IMR-90 (cell line): ENCODE measurements around the gene NIBAN1. TPM values are rescaled to one million over a fixed set of nuclear protein-coding genes. Genes with fewer than 3 reads are reported as not detected.

Experiments used
- ATAC-seq: fragments of 200-7000 bp; cut with Tn5 transposase; 2 replicates; pipeline ENCODE4 v1.9.1; 2020; ENCODE audit warnings: low read depth, mild to moderate bottlenecking, moderate library complexity
- BruUV-seq: library from RNA; stranded (reverse); fragments of 400-500 nt; replicated peaks from 2 replicates; lab custom pipeline; 2021; lab: Mats Ljungman, UMichigan
- CTCF ChIA-PET: fragments of 300-600 bp; formaldehyde crosslinking; extraction: SDS; loops from one replicate; lab custom pipeline; 2021; ENCODE audit warnings: antibody characterized with exemption; lab: Yijun Ruan, JAX
- POLR2A ChIA-PET: fragments of 300-600 bp; sonication (Branson Sonifier 250); formaldehyde crosslinking; loops from one replicate; lab custom pipeline; 2022; ENCODE audit warnings: antibody characterized with exemption; ENCODE audit not compliant: unreplicated experiment; lab: Charles Lee
- DNase-seq: peaks from one replicate; pipeline ENCODE4 v3.0.0; 2013
- H2AFZ ChIP-seq: replicated peaks from 2 replicates; pipeline ENCODE3; 2013; ENCODE audit warnings: low read length, mild to moderate bottlenecking; ENCODE audit not compliant: poor library complexity
- H2AK5ac ChIP-seq: 2 replicates; pipeline ENCODE4 v1.6.1; 2013; ENCODE audit warnings: low read depth, low read length, inconsistent platforms
- H2AK9ac ChIP-seq: replicated peaks from 2 replicates; pipeline ENCODE3; 2013; ENCODE audit warnings: mild to moderate bottlenecking, low read depth, low read length, moderate library complexity; ENCODE audit not compliant: poor library complexity
- H2BK120ac ChIP-seq: 2 replicates; pipeline ENCODE4 v1.6.1; 2013; ENCODE audit warnings: low read depth, low read length, inconsistent platforms
- H2BK15ac ChIP-seq: 3 replicates; pipeline ENCODE4 v1.6.1; 2013; ENCODE audit warnings: low read depth, low read length, inconsistent platforms
- H2BK20ac ChIP-seq: 2 replicates; pipeline ENCODE4 v1.6.1; 2013; ENCODE audit warnings: low read depth, mild to moderate bottlenecking, inconsistent platforms, low read length, moderate library complexity
- H2BK5ac ChIP-seq: 2 replicates; pipeline ENCODE4 v1.6.1; 2013; ENCODE audit warnings: mild to moderate bottlenecking, low read depth, low read length, inconsistent platforms; ENCODE audit not compliant: poor library complexity, severe bottlenecking
- H3K14ac ChIP-seq: replicated peaks from 2 replicates; pipeline ENCODE4 v1.6.1; 2013; ENCODE audit warnings: low read depth, low read length, inconsistent platforms
- H3K18ac ChIP-seq: 2 replicates; pipeline ENCODE4 v1.6.1; 2013; ENCODE audit warnings: low read depth, low read length, control low read depth
- H3K23ac ChIP-seq: 2 replicates; pipeline ENCODE4 v1.6.1; 2013; ENCODE audit warnings: low read depth, low read length, inconsistent platforms
- H3K27ac ChIP-seq: 2 replicates; pipeline ENCODE4 v1.5.1; 2013; ENCODE audit warnings: mild to moderate bottlenecking, control low read depth, low read length; ENCODE audit not compliant: insufficient read depth
- H3K27me3 ChIP-seq: 2 replicates; pipeline ENCODE4 v1.6.1; 2013; ENCODE audit warnings: low read length; ENCODE audit not compliant: control insufficient read depth, insufficient read depth
- H3K36me3 ChIP-seq: 2 replicates; pipeline ENCODE4 v1.6.1; 2013; ENCODE audit warnings: low read length, mixed read lengths; ENCODE audit not compliant: control insufficient read depth, insufficient read depth
- H3K4ac ChIP-seq: 2 replicates; pipeline ENCODE4 v1.6.1; 2013; ENCODE audit warnings: low read depth, low read length, inconsistent platforms
- H3K4me1 ChIP-seq: 2 replicates; pipeline ENCODE4 v1.6.1; 2013; ENCODE audit warnings: low read length, mixed read lengths; ENCODE audit not compliant: control insufficient read depth, insufficient read depth
- H3K4me2 ChIP-seq: 2 replicates; pipeline ENCODE4 v1.6.1; 2013; ENCODE audit warnings: low read depth, mild to moderate bottlenecking, control low read depth, low read length, moderate library complexity
- H3K4me3 ChIP-seq: 2 replicates; pipeline ENCODE4 v1.5.1; 2013; ENCODE audit warnings: low read depth, mild to moderate bottlenecking, control low read depth, low read length, moderate library complexity; ENCODE audit not compliant: insufficient read depth
- H3K56ac ChIP-seq: 2 replicates; pipeline ENCODE4 v1.6.1; 2013; ENCODE audit warnings: low read length, inconsistent platforms; ENCODE audit not compliant: insufficient read depth; ENCODE audit errors: extremely low read depth
- H3K79me1 ChIP-seq, 2 experiments: 2 replicates each; pipeline ENCODE4 v1.6.1; 2013; ENCODE audit warnings: low read length in 2 of 2, inconsistent platforms in 1 of 2, low read depth in 1 of 2
- H3K9ac ChIP-seq: 2 replicates; pipeline ENCODE4 v1.6.1; 2013; ENCODE audit warnings: low read depth, low read length, control low read depth
- H3K9me1 ChIP-seq: 2 replicates; pipeline ENCODE4 v1.6.1; 2013; ENCODE audit warnings: low read length, inconsistent platforms; ENCODE audit not compliant: insufficient read depth
- H3K9me3 ChIP-seq: 2 replicates; pipeline ENCODE4 v1.6.1; 2013; ENCODE audit warnings: low read length; ENCODE audit not compliant: control insufficient read depth, insufficient read depth
- H4K20me1 ChIP-seq: 2 replicates; pipeline ENCODE4 v1.6.1; 2013; ENCODE audit warnings: low read length, inconsistent platforms; ENCODE audit not compliant: insufficient read depth
- H4K5ac ChIP-seq: 2 replicates; pipeline ENCODE4 v1.6.1; 2013; ENCODE audit warnings: mild to moderate bottlenecking, low read depth, low read length, control low read depth
- H4K8ac ChIP-seq, 2 experiments: 2 replicates each; pipeline ENCODE4 v1.6.1; 2013; ENCODE audit warnings: low read depth in 2 of 2, low read length in 2 of 2, control low read depth in 1 of 2, inconsistent platforms in 1 of 2
- H4K91ac ChIP-seq: 2 replicates; pipeline ENCODE4 v1.6.1; 2013; ENCODE audit warnings: low read depth, low read length, inconsistent platforms; ENCODE audit not compliant: insufficient read depth
- CEBPB ChIP-seq: IDR thresholded peaks from 2 replicates; pipeline ENCODE4 v1.6.1; 2012; ENCODE audit warnings: low read depth, low read length, improper control_type of control experiment
- CHD1 ChIP-seq: IDR thresholded peaks from 2 replicates; pipeline ENCODE4 v1.6.1; 2012; ENCODE audit warnings: low read depth, low read length, improper control_type of control experiment
- CTCF ChIP-seq: conservative IDR thresholded peaks from 2 replicates; pipeline ENCODE4 v1.5.1; 2012; ENCODE audit warnings: mild to moderate bottlenecking, low read depth, low read length, improper control_type of control experiment
- FOS ChIP-seq: fragments of 150-350 bp; IDR thresholded peaks from 2 replicates; pipeline ENCODE4 v1.6.1; 2016; ENCODE audit warnings: low read depth, low read length
- MAZ ChIP-seq: IDR thresholded peaks from 2 replicates; pipeline ENCODE4 v1.6.1; 2012; ENCODE audit warnings: low read depth, mild to moderate bottlenecking, low read length, improper control_type of control experiment, moderate library complexity, borderline replicate concordance
- NFE2L2 ChIP-seq: fragments of 150-350 bp; IDR thresholded peaks from 2 replicates; pipeline ENCODE4 v1.6.1; 2016; ENCODE audit warnings: low read depth, mild to moderate bottlenecking, low read length
- POLR2A ChIP-seq: IDR thresholded peaks from 2 replicates; pipeline ENCODE4 v1.6.1; 2012; ENCODE audit warnings: mild to moderate bottlenecking, low read depth, low read length
- WGBS, 2 experiments: methylation state at CpG; one replicate each; pipeline versions ENCODE4 v1.1.5 to v1.1.7; 2013; ENCODE audit warnings: missing lambda C conversion rate in 2 of 2; ENCODE audit not compliant: insufficient read length in 1 of 2; ENCODE audit errors: extremely low coverage in 2 of 2; 5-methylcytosine and 5-hydroxymethylcytosine counted together
- dilution Hi-C: fragments of 300-500 bp; cut with HindIII; formaldehyde crosslinking; loops from one replicate; pipeline ENCODE4 v1.14.3; 2018; ENCODE audit warnings: low sequenced_read_pairs; ENCODE audit not compliant: unreplicated experiment
- in situ Hi-C: fragments of 300-500 bp; cut with MboI; formaldehyde crosslinking; loops from 3 replicates; pipeline ENCODE4 v1.14.3; 2019; ENCODE audit warnings: low sequenced_read_pairs, inconsistent platforms, mixed read lengths
- intact Hi-C: fragments of 100-400 bp; cut with micrococcal nuclease; formaldehyde crosslinking; loops from 2 replicates; pipeline ENCODE4 v1.10.0; 2022
- polyA plus RNA-seq, 3 experiments: library from polyadenylated mRNA; depleted of rRNA; stranded (reverse); fragments of >200 nt; gene quantifications; 2 replicates each; pipeline ENCODE4 v1.2.3, GENCODE V29; 2012; ENCODE audit warnings: low replicate concordance in 1 of 3
- total RNA-seq: library from RNA; depleted of rRNA; stranded (reverse); fragments of >200 nt; gene quantifications from 2 replicates; pipeline ENCODE4 v1.2.3, GENCODE V29; 2012
- TF ChIP-seq, protein P1 (sequence below): fragments of 150-350 bp; IDR thresholded peaks from 2 replicates; pipeline ENCODE4 v1.6.1; 2017; ENCODE audit warnings: mild to moderate bottlenecking, antibody characterized with exemption, low read length, low read depth
- TF ChIP-seq, protein P2 (sequence below): fragments of 150-350 bp; IDR thresholded peaks from 2 replicates; pipeline ENCODE4 v1.6.1; 2016; ENCODE audit warnings: low read depth, mild to moderate bottlenecking, low read length, moderate library complexity, borderline replicate concordance

NIBAN1 gene
- total and polyA plus RNA-seq, 2 of the 4 experiments (the other 2 are of a cell fraction) = 4.0 to 10.0 TPM

- dilution Hi-C loops (no loop called here), intact Hi-C loops (loop anchor here (5.0 kb wide), 1 partner anchor 39 kb away; no protein-coding TSS in a partner anchor), in situ Hi-C loops (no loop called here)
- Histone ChIP-seq H3K23ac (no peak overlapping the region), H2BK120ac (no peak overlapping the region), H4K5ac (no peak overlapping the region), H3K27me3 (no peaks in the 10 kb centered on the region), H2BK5ac (no peak overlapping the region), H2BK20ac (no peak overlapping the region), H2AK9ac (no peak overlapping the region), H3K9ac (no peak overlapping the region), H3K9me1 (no peaks in the 10 kb centered on the region), H3K14ac (no peak overlapping the region), H3K36me3 (no peaks in the 10 kb centered on the region), H3K79me1 (peaks cover 11 to 19% of the 10 kb centered on the region in 2 experiments; a peak in 3 of 4 replicates), H3K56ac (no peak overlapping the region), H4K20me1 (no peaks in the 10 kb centered on the region), H3K18ac (no peak overlapping the region), H3K4ac (no peak overlapping the region), H3K4me3 (no peak overlapping the region), H3K9me3 (no peaks in the 10 kb centered on the region), H4K91ac (no peak overlapping the region), H3K4me2 (peak overlapping the region; percentile 42; the same call in 1 of the 2 replicates), H2BK15ac (no peak overlapping the region), H2AFZ (no peak overlapping the region), H3K27ac (no peak overlapping the region), H2AK5ac (no peak overlapping the region), H3K4me1 (no peaks in the 10 kb centered on the region), H4K8ac (no peak overlapping the region)
- TF ChIP-seq POLR2A (no peak), CTCF (no peak), FOS (no peak), MAZ (no peak), CHD1 (no peak), NFE2L2 (no peak), CEBPB (peak; percentile 79)
- TF ChIP-seq, protein P1, sequence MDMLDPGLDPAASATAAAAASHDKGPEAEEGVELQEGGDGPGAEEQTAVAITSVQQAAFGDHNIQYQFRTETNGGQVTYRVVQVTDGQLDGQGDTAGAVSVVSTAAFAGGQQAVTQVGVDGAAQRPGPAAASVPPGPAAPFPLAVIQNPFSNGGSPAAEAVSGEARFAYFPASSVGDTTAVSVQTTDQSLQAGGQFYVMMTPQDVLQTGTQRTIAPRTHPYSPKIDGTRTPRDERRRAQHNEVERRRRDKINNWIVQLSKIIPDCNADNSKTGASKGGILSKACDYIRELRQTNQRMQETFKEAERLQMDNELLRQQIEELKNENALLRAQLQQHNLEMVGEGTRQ = no peak
- TF ChIP-seq, protein P2, sequence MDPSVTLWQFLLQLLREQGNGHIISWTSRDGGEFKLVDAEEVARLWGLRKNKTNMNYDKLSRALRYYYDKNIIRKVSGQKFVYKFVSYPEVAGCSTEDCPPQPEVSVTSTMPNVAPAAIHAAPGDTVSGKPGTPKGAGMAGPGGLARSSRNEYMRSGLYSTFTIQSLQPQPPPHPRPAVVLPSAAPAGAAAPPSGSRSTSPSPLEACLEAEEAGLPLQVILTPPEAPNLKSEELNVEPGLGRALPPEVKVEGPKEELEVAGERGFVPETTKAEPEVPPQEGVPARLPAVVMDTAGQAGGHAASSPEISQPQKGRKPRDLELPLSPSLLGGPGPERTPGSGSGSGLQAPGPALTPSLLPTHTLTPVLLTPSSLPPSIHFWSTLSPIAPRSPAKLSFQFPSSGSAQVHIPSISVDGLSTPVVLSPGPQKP = no peak
- WGBS, 2 experiments = 100% methylated on average over 1 of the region's 5 CpGs; no CpG with 5 or more reads in 1 of the 2 experiments
- DNase-seq (peak; percentile 69), ATAC-seq (peak; percentile 51)
- BruUV-seq = no TSS peak
- ChIA-PET POLR2A (no interaction called here), CTCF (no interaction called here)
Observed at GRCh38 chr1:184945678-184946412, 28.5 kb downstream of the NIBAN1 start.
